K562 (cell line): ENCODE measurements around the gene IL6ST. TPM values are rescaled to one million over a fixed set of nuclear protein-coding genes. Genes with fewer than 3 reads are reported as not detected.

Experiments used
- ARID1B ChIP-seq: fragments of 450-650 bp; IDR thresholded peaks from 2 replicates; pipeline ENCODE4 v1.6.1; 2016; ENCODE audit warnings: antibody characterized with exemption, mild to moderate bottlenecking, inconsistent platforms
- COPS2 ChIP-seq: fragments of 450-650 bp; conservative IDR thresholded peaks from 2 replicates; pipeline ENCODE4 v1.6.1; 2016; ENCODE audit warnings: mild to moderate bottlenecking, moderate library complexity
- CREB1 ChIP-seq, 2 experiments: sonication (generic) in 1 of 2; formaldehyde crosslinking in 1 of 2; IDR thresholded peaks; 2 replicates each; pipeline versions ENCODE4 v1.6.1 to v1.8.0; 2012 to 2022; ENCODE audit warnings: inconsistent platforms in 1 of 2, mild to moderate bottlenecking in 1 of 2, missing genetic modification reagents in 1 of 2, moderate library complexity in 1 of 2
- CREM ChIP-seq: IDR thresholded peaks from 2 replicates; pipeline ENCODE4 v1.6.1; 2014; ENCODE audit warnings: antibody characterized with exemption, low read depth
- CTBP1 ChIP-seq: fragments of 450-650 bp; IDR thresholded peaks from 2 replicates; pipeline ENCODE4 v1.6.1; 2016; ENCODE audit warnings: borderline replicate concordance
- FUS ChIP-seq: fragments of 200-400 bp; formaldehyde crosslinking; optimal IDR thresholded peaks from 2 replicates; pipeline ENCODE3; 2017; ENCODE audit warnings: low read depth, low read length
- HNRNPL ChIP-seq: fragments of 200-400 bp; formaldehyde crosslinking; IDR thresholded peaks from 2 replicates; pipeline ENCODE4 v1.6.1; 2017; ENCODE audit warnings: low read depth, mild to moderate bottlenecking, low read length
- HSF4 ChIP-seq: fragments of 250-450 bp; sonication (Bioruptor Pico); IDR thresholded peaks from 2 replicates; pipeline ENCODE4 v2.1.2; 2022; ENCODE audit warnings: mild to moderate bottlenecking, moderate library complexity, borderline replicate concordance
- NFIC ChIP-seq: fragments of 450-650 bp; IDR thresholded peaks from 2 replicates; pipeline ENCODE4 v1.6.1; 2017; ENCODE audit warnings: mild to moderate bottlenecking, inconsistent platforms
- PML ChIP-seq: IDR thresholded peaks from 2 replicates; pipeline ENCODE4 v1.6.1; 2012; ENCODE audit warnings: low read length, inconsistent platforms
- PURB ChIP-seq: sonication (generic); formaldehyde crosslinking; IDR thresholded peaks from 2 replicates; pipeline ENCODE4 v1.9.0; 2021; ENCODE audit warnings: low read depth, mild to moderate bottlenecking, missing genetic modification reagents
- RBM25 ChIP-seq: fragments of 200-400 bp; formaldehyde crosslinking; IDR thresholded peaks from 2 replicates; pipeline ENCODE4 v1.6.1; 2018; ENCODE audit warnings: low read length, low read depth, moderate library complexity; ENCODE audit not compliant: severe bottlenecking
- SIX5 ChIP-seq, 2 experiments: IDR thresholded peaks; 2 replicates each; pipeline ENCODE4 v1.6.1; 2011; ENCODE audit warnings: low read length in 2 of 2, borderline replicate concordance in 1 of 2, low read depth in 1 of 2, mild to moderate bottlenecking in 1 of 2, moderate library complexity in 1 of 2; ENCODE audit not compliant: insufficient read depth in 1 of 2
- SNIP1 ChIP-seq: fragments of 450-650 bp; IDR thresholded peaks from 2 replicates; pipeline ENCODE4 v1.7.1; 2017; ENCODE audit warnings: low read depth, mild to moderate bottlenecking
- TCF7 ChIP-seq: sonication (generic); IDR thresholded peaks from 2 replicates; pipeline ENCODE4 v1.6.1; 2016; ENCODE audit warnings: antibody characterized with exemption, borderline replicate concordance
- TEAD4 ChIP-seq, 2 experiments: sonication (generic) in 1 of 2; formaldehyde crosslinking in 1 of 2; IDR thresholded peaks; 2 replicates each; pipeline versions ENCODE4 v1.6.1 to v1.8.0; 2012 to 2022; ENCODE audit warnings: borderline replicate concordance in 1 of 2, inconsistent platforms in 1 of 2, low read length in 1 of 2, mild to moderate bottlenecking in 1 of 2, missing genetic modification reagents in 1 of 2
- ZNF23 ChIP-seq: fragments of 250-450 bp; sonication (Bioruptor Pico); IDR thresholded peaks from 2 replicates; pipeline ENCODE4 v1.4.0; 2020; ENCODE audit warnings: mild to moderate bottlenecking
- ZNF384 ChIP-seq: IDR thresholded peaks from 2 replicates; pipeline ENCODE4 v1.6.1; 2012; ENCODE audit warnings: low read depth, low read length, improper control_type of control experiment
- ZNF408 ChIP-seq: fragments of 250-450 bp; sonication (Bioruptor Pico); IDR thresholded peaks from 2 replicates; pipeline ENCODE4 v1.4.0; 2020; ENCODE audit warnings: low read depth, mild to moderate bottlenecking, moderate library complexity
- ZNF785 ChIP-seq: fragments of 250-450 bp; sonication (Bioruptor Pico); IDR thresholded peaks from 2 replicates; pipeline ENCODE4 v1.4.0; 2020; ENCODE audit warnings: mild to moderate bottlenecking
- polyA plus RNA-seq, 8 experiments: library from polyadenylated mRNA; depleted of rRNA in 4 of 8; stranded (reverse) in 5 of 8; unstranded in 3 of 8; fragments of >200 nt; fragmentation: Nextera tagmentation in 2 of 8; fragmentation: Illumina TruSeq in 1 of 8; extraction: Ambion mirVana in 2 of 8; extraction: Trizol in 1 of 8; gene quantifications; 2 replicates each; pipeline versions ENCODE4 v1.2.1 to v1.2.3, GENCODE V29; 2011 to 2014; ENCODE audit warnings: inconsistent platforms in 1 of 8, missing spikeins in 1 of 8
- total RNA-seq, 7 experiments: library from RNA; depleted of rRNA in 6 of 7; stranded (reverse); fragments of >200 nt in 6 of 7; fragmentation: Illumina TruSeq in 2 of 7; extraction: Trizol in 2 of 7; gene quantifications; 2 replicates each; pipeline versions ENCODE4 v1.2.1 to v1.2.3, GENCODE V29; 2011 to 2021; ENCODE audit warnings: low replicate concordance in 1 of 7
- TF ChIP-seq, protein P1 (sequence below): fragments of 250-450 bp; sonication (Bioruptor Pico); IDR thresholded peaks from 2 replicates; pipeline ENCODE4 v1.5.1; 2021; ENCODE audit warnings: mild to moderate bottlenecking
- TF ChIP-seq, protein P2 (sequence below), 3 experiments: fragments of 200-800 bp in 1 of 3; fragments of 250-450 bp in 1 of 3; fragments of 450-650 bp in 1 of 3; sonication (Bioruptor Pico) in 1 of 3; sonication (Bioruptor generic) in 1 of 3; formaldehyde crosslinking in 1 of 3; IDR thresholded peaks; 2 replicates each; pipeline versions ENCODE4 v1.6.1 to v1.8.0; 2016 to 2022; ENCODE audit warnings: mild to moderate bottlenecking in 2 of 3, missing genetic modification characterization in 2 of 3, missing compliant biosample characterization in 1 of 3, moderate library complexity in 1 of 3
- TF ChIP-seq, protein P3 (sequence below): fragments of 450-650 bp; formaldehyde crosslinking; IDR thresholded peaks from 2 replicates; pipeline ENCODE4 v1.4.0; 2020; ENCODE audit warnings: mild to moderate bottlenecking, moderate library complexity

IL6ST gene
- total and polyA plus RNA-seq, 9 of the 15 experiments (the other 6 are each of a cell fraction or from before 2014, with no cell fraction given): 2.0 to 27.0 (median 7.9) TPM

DNA sequence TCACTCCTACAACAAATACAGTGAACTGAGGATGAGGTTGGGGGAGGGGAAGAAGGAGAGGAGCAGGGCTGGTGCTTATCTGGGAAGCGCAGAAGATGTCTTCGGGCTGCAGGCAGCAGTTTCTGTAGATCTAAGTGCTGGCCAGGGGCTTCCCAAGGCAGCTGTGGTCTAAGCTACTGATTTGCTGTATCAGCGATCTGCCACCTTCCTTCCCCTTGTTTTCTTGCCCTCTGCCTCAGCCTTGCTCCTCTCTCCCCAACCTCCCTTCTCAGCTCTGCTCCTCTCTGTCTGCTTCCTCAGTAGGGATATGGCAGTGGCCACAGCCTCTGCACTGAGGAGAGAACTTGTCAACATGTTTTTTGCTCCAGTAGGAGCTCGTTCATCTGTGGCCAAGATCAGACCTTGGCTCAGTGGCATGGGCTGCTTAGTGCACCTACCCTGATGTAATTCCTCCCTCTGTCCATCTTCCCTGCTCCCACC, 42.8 kb upstream of the IL6ST start (continued):
- TF ChIP-seq, protein P1, sequence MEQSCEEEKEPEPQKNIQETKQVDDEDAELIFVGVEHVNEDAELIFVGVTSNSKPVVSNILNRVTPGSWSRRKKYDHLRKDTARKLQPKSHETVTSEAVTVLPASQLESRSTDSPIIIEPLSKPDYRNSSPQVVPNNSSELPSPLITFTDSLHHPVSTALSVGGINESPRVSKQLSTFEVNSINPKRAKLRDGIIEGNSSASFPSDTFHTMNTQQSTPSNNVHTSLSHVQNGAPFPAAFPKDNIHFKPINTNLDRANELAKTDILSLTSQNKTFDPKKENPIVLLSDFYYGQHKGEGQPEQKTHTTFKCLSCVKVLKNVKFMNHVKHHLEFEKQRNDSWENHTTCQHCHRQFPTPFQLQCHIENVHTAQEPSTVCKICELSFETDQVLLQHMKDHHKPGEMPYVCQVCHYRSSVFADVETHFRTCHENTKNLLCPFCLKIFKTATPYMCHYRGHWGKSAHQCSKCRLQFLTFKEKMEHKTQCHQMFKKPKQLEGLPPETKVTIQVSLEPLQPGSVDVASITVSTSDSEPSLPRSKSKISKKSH (CRISPR knock-in tag): no peak
- no peak for TF ChIP-seq ZNF408 (CRISPR knock-in tag)
- no peak for TF ChIP-seq HSF4 (CRISPR knock-in tag)
- TF ChIP-seq, protein P2, sequence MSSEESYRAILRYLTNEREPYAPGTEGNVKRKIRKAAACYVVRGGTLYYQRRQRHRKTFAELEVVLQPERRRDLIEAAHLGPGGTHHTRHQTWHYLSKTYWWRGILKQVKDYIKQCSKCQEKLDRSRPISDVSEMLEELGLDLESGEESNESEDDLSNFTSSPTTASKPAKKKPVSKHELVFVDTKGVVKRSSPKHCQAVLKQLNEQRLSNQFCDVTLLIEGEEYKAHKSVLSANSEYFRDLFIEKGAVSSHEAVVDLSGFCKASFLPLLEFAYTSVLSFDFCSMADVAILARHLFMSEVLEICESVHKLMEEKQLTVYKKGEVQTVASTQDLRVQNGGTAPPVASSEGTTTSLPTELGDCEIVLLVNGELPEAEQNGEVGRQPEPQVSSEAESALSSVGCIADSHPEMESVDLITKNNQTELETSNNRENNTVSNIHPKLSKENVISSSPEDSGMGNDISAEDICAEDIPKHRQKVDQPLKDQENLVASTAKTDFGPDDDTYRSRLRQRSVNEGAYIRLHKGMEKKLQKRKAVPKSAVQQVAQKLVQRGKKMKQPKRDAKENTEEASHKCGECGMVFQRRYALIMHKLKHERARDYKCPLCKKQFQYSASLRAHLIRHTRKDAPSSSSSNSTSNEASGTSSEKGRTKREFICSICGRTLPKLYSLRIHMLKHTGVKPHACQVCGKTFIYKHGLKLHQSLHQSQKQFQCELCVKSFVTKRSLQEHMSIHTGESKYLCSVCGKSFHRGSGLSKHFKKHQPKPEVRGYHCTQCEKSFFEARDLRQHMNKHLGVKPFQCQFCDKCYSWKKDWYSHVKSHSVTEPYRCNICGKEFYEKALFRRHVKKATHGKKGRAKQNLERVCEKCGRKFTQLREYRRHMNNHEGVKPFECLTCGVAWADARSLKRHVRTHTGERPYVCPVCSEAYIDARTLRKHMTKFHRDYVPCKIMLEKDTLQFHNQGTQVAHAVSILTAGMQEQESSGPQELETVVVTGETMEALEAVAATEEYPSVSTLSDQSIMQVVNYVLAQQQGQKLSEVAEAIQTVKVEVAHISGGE (CRISPR knock-in tag; IDR thresholded peaks at IDR 0.05): peak in 1 of 3 experiments; percentile 74; a peak in 2 of 6 replicates
- TF ChIP-seq, protein P3, sequence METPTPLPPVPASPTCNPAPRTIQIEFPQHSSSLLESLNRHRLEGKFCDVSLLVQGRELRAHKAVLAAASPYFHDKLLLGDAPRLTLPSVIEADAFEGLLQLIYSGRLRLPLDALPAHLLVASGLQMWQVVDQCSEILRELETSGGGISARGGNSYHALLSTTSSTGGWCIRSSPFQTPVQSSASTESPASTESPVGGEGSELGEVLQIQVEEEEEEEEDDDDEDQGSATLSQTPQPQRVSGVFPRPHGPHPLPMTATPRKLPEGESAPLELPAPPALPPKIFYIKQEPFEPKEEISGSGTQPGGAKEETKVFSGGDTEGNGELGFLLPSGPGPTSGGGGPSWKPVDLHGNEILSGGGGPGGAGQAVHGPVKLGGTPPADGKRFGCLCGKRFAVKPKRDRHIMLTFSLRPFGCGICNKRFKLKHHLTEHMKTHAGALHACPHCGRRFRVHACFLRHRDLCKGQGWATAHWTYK: no peak
- no peak for TF ChIP-seq ZNF384
- TF ChIP-seq TCF7: no peak
- no peak for TF ChIP-seq FUS
- TF ChIP-seq ZNF785 (CRISPR knock-in tag): no peak
- TF ChIP-seq SNIP1: no peak
- TF ChIP-seq SIX5 (IDR thresholded peaks at IDR 0.05; ENCODE audit: borderline replicate concordance in 1 of 2, insufficient read depth in 1 of 2, low read depth in 1 of 2, low read length in 2 of 2): 0 out of 4 replicates have a peak, but pooled peaks of 1 of the 2 experiments have one; percentile 8
- peak; percentile 95 for TF ChIP-seq NFIC
- TF ChIP-seq ZNF23 (CRISPR knock-in tag): 0 out of 2 replicates have a peak, but pooled peaks have one; percentile 3
- TF ChIP-seq TEAD4 (IDR thresholded peaks at IDR 0.05; ENCODE audit: low read length): peak; percentile 99
- no peak for TF ChIP-seq TEAD4 (CRISPR knock-in tag; IDR thresholded peaks at IDR 0.05; ENCODE audit: borderline replicate concordance)
- peak; percentile 93 for TF ChIP-seq CTBP1
- TF ChIP-seq HNRNPL: no peak
- no peak for TF ChIP-seq RBM25
- TF ChIP-seq PURB (CRISPR knock-in tag): no peak
- TF ChIP-seq CREB1 (IDR thresholded peaks at IDR 0.05): 0 out of 2 replicates have a peak, but pooled peaks have one; percentile 58
- TF ChIP-seq CREB1 (CRISPR knock-in tag; IDR thresholded peaks at IDR 0.05): no peak; the same call in 1 of the 2 replicates
- TF ChIP-seq CREM: peak; percentile 70
- peak; percentile 99 for TF ChIP-seq ARID1B
- peak; percentile 96 for TF ChIP-seq PML
- TF ChIP-seq COPS2: no peak
